T-helper 2 cell treated with Interferon-gamma antibody and Interleukin-4, amounts not matched to agents 5 μg/mL and 100 μg/mL, for 36 hours (primary cell): Measurements from ENCODE around the gene SERPINB6.
A peak's percentile ranks its signal among the peaks of the same experiment; 100 is the strongest.
"Not testable (repeated sequence)": the region's sequence is repeated elsewhere in the genome, so short reads cannot be mapped to it uniquely, and the experiment has no call there.

Source experiments
- DNase-seq: peaks from one replicate; pipeline ENCODE4 v3.0.0; 2021; ENCODE audit warnings: low spot score
- H3K27ac Mint-ChIP-seq: one replicate; pipeline ENCODE4 v1.8.0; 2021; ENCODE audit warnings: mild to moderate bottlenecking, mixed read lengths
- H3K27me3 Mint-ChIP-seq: one replicate; pipeline ENCODE4 v1.8.0; 2021; ENCODE audit warnings: low read depth, mixed read lengths
- H3K36me3 Mint-ChIP-seq: one replicate; pipeline ENCODE4 v1.8.0; 2021; ENCODE audit warnings: low read depth, mixed read lengths
- H3K4me1 Mint-ChIP-seq: one replicate; pipeline ENCODE4 v1.8.0; 2021; ENCODE audit warnings: low read depth, mixed read lengths
- H3K4me3 Mint-ChIP-seq: one replicate; pipeline ENCODE4 v1.8.0; 2022; ENCODE audit warnings: mild to moderate bottlenecking, moderate library complexity, mixed read lengths
- H3K9me3 Mint-ChIP-seq: one replicate; pipeline ENCODE4 v1.8.0; 2021; ENCODE audit warnings: mixed read lengths

The SERPINB6 gene

GRCh38 chr6:2951728-2952127, 19.6 kb downstream of the SERPINB6 start:
- Mint-ChIP-seq H3K36me3 (peaks cover 28% of the 10 kb centered on the region), H3K4me3 (no peak overlapping the region), H3K9me3 (no peaks in the 10 kb centered on the region), H3K4me1 (peaks cover 11% of the 10 kb centered on the region), H3K27ac (peak overlapping the region; percentile 20), H3K27me3 (no peaks in the 10 kb centered on the region)
- DNase-seq = no peak

DNA sequence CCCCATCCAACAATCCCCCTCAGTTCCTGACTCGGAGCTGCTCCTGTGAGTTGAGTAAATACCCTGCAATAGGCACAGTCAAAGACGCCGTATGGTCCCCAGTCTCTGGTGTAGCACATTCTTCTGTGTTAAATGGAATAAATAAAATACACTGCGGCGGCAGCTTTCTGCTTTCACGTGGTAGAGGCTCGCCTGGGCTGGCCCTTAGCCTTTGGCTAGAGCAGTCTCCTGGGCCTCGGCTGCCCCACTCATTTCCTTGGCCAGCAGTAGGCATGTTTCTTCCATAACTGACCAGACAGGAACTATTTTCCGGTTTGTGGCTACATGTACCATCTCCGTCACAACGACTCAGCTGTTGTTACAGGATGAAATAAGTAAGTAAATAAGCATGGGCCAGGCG, 20.7 kb downstream of the SERPINB6 start:
- H3K27me3 Mint-ChIP-seq = no peaks in the 10 kb centered on the region
- H3K27ac Mint-ChIP-seq = no peak overlapping the region
- H3K9me3 Mint-ChIP-seq = no peaks in the 10 kb centered on the region
- no peak for DNase-seq
- peaks cover 11% of the 10 kb centered on the region for H3K4me1 Mint-ChIP-seq
- H3K4me3 Mint-ChIP-seq = no peak overlapping the region
- H3K36me3 Mint-ChIP-seq = peaks cover 30% of the 10 kb centered on the region

DNA sequence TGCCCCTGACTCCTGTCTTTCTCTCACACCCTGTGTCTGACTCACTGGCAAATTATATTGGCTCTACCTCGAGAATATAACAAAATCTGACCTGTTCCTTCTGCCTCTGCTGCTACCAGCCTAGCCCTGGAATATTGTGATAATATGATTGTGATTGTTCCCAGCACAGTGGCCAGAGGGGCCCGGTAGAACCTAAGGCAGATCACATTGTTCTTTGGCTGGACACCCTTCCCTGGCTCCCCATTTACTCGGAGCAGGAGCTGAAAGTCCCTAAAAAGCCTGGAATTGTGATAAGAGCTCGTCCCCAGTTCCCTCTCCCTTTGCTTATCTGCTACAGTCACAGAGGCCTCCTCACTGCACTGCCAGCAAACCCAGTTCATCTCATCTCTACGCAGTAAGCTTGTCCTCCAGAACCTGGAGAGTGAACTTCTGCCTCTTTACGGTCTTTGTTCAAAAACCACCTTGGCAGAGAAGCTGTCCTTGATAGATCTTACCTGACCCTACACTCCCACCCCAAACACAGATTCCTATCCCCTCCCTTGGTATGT, 21.8 kb downstream of the SERPINB6 start:
- H3K36me3 Mint-ChIP-seq = peaks cover 30% of the 10 kb centered on the region
- H3K27me3 Mint-ChIP-seq = no peaks in the 10 kb centered on the region

GRCh38 chr6:2949121-2949520, 22.2 kb downstream of the SERPINB6 start:
- no peak for DNase-seq
- no peaks in the 10 kb centered on the region for H3K27me3 Mint-ChIP-seq
- peaks cover 28% of the 10 kb centered on the region for H3K36me3 Mint-ChIP-seq
- H3K9me3 Mint-ChIP-seq = no peaks in the 10 kb centered on the region
- no peak overlapping the region for H3K4me3 Mint-ChIP-seq
- no peak overlapping the region for H3K27ac Mint-ChIP-seq
- peaks cover 12% of the 10 kb centered on the region for H3K4me1 Mint-ChIP-seq

More for the DNA sequence above, 21.8 kb downstream of the SERPINB6 start:
- Mint-ChIP-seq H3K9me3 (no peaks in the 10 kb centered on the region), H3K4me3 (no peak overlapping the region), H3K27ac (no peak overlapping the region), H3K4me1 (peaks cover 11% of the 10 kb centered on the region)
- no peak for DNase-seq

GRCh38 chr6:2948228-2949025, 22.9 kb downstream of the SERPINB6 start:
- no peak overlapping the region for H3K27ac Mint-ChIP-seq
- peaks cover 15% of the 10 kb centered on the region for H3K4me1 Mint-ChIP-seq
- peaks cover 28% of the 10 kb centered on the region for H3K36me3 Mint-ChIP-seq
- no peaks in the 10 kb centered on the region for H3K9me3 Mint-ChIP-seq
- no peak overlapping the region for H3K4me3 Mint-ChIP-seq
- no peak for DNase-seq
- no peaks in the 10 kb centered on the region for H3K27me3 Mint-ChIP-seq

- no peak overlapping the region for H3K4me3 Mint-ChIP-seq
- peaks cover 31% of the 10 kb centered on the region for H3K36me3 Mint-ChIP-seq
- no peaks in the 10 kb centered on the region for H3K27me3 Mint-ChIP-seq
- H3K27ac Mint-ChIP-seq = no peak overlapping the region
- peaks cover 8% of the 10 kb centered on the region for H3K9me3 Mint-ChIP-seq
- no peak for DNase-seq
- H3K4me1 Mint-ChIP-seq = peaks cover 21% of the 10 kb centered on the region
These were observed 23.9 kb downstream of the SERPINB6 start for GRCh38 chr6:2947445-2947844.

DNA sequence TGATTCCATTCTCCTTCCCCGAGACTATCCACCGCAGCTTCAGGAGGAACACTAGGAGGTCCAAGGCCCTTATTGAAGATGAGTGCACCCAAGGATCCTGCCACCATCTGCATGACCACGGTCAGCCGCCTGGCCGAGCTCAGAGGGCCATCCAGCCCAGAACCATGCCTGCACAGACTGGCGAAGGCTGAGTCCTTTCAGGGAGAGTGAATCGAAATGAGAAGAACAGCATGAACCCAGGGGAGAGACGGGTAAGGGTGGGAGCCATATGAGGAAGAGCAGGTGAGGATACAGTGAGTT, 26.3 kb downstream of the SERPINB6 start:
- H3K27ac Mint-ChIP-seq = no peak overlapping the region
- H3K4me3 Mint-ChIP-seq = no peak overlapping the region
- H3K27me3 Mint-ChIP-seq = no peaks in the 10 kb centered on the region

GRCh38 chr6:2944405-2945152, 26.8 kb downstream of the SERPINB6 start:
- no peaks in the 10 kb centered on the region for H3K27me3 Mint-ChIP-seq
- H3K27ac Mint-ChIP-seq = no peak overlapping the region
- H3K4me1 Mint-ChIP-seq = peaks cover 30% of the 10 kb centered on the region
- H3K36me3 Mint-ChIP-seq = peaks cover 33% of the 10 kb centered on the region
- peaks cover 13% of the 10 kb centered on the region for H3K9me3 Mint-ChIP-seq
- no peak for DNase-seq
- H3K4me3 Mint-ChIP-seq = no peak overlapping the region

More for the DNA sequence above, 26.3 kb downstream of the SERPINB6 start:
- no peak for DNase-seq
- Mint-ChIP-seq H3K36me3 (peaks cover 29% of the 10 kb centered on the region), H3K9me3 (peaks cover 11% of the 10 kb centered on the region), H3K4me1 (peaks cover 27% of the 10 kb centered on the region)

GRCh38 chr6:2943564-2943955, 27.8 kb downstream of the SERPINB6 start:
- no peak for DNase-seq
- H3K9me3 Mint-ChIP-seq = peaks cover 16% of the 10 kb centered on the region
- H3K4me1 Mint-ChIP-seq = peaks cover 32% of the 10 kb centered on the region
- H3K4me3 Mint-ChIP-seq = peak overlapping the region; percentile 53
- peaks cover 30% of the 10 kb centered on the region for H3K36me3 Mint-ChIP-seq
- peak overlapping the region; percentile 79 for H3K27ac Mint-ChIP-seq
- H3K27me3 Mint-ChIP-seq = no peaks in the 10 kb centered on the region

DNA sequence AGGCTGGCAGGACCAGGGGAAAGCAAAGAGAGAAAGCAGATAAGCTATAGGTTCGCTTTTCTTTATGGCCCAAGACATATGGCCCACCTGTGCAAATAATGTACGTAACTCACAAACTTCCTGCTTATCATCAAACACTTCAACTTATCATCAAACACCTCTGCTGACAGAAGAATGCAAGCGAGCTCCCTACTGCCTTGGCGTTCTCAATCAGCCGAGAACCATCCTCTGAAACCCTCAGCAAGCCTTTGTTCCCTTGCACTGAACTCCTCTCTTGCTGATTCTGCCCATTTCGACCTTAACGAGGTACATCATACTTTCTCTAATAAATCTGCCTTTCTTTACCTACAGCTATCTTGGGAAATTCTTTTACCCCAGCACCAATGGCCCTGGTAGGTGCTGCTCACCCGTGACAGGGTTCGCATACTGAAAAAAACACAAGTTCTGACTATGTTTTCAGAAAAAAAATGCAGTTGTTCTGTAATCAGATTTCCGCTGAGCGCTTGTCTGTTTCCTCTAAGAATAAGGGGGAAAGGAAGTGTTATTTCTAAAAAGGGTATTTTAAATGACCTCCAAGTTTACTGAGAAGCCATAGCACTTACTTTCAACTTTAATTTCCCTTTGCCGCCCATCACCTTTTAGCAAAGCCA, 28.3 kb downstream of the SERPINB6 start:
- DNase-seq = no peak
- peak overlapping the region; percentile 53 for H3K4me3 Mint-ChIP-seq
- peak overlapping the region; percentile 79 for H3K27ac Mint-ChIP-seq
- H3K36me3 Mint-ChIP-seq = peaks cover 33% of the 10 kb centered on the region
- H3K4me1 Mint-ChIP-seq = peaks cover 37% of the 10 kb centered on the region
- no peaks in the 10 kb centered on the region for H3K27me3 Mint-ChIP-seq
- H3K9me3 Mint-ChIP-seq = peaks cover 21% of the 10 kb centered on the region

GRCh38 chr6:2942116-2942515, 29.3 kb downstream of the SERPINB6 start:
- DNase-seq, H3K4me3 Mint-ChIP-seq, H3K27me3 Mint-ChIP-seq: not testable (repeated sequence)
- peaks cover 44% of the 10 kb centered on the region for H3K4me1 Mint-ChIP-seq
- H3K9me3 Mint-ChIP-seq = peaks cover 31% of the 10 kb centered on the region
- H3K36me3 Mint-ChIP-seq = peaks cover 29% of the 10 kb centered on the region
- peak overlapping the region; percentile 79 for H3K27ac Mint-ChIP-seq

GRCh38 chr6:2940851-2941250, 30.5 kb downstream of the SERPINB6 start:
- peaks cover 39% of the 10 kb centered on the region for H3K36me3 Mint-ChIP-seq
- peak overlapping the region; percentile 77 for H3K4me3 Mint-ChIP-seq
- no peaks in the 10 kb centered on the region for H3K27me3 Mint-ChIP-seq
- H3K9me3 Mint-ChIP-seq = peaks cover 41% of the 10 kb centered on the region
- DNase-seq = no peak
- H3K4me1 Mint-ChIP-seq = peaks cover 54% of the 10 kb centered on the region
- H3K27ac Mint-ChIP-seq = peak overlapping the region; percentile 93

- Mint-ChIP-seq H3K4me1 (peaks cover 54% of the 10 kb centered on the region), H3K36me3 (peaks cover 40% of the 10 kb centered on the region), H3K4me3 (peak overlapping the region; percentile 77), H3K27ac (peak overlapping the region; percentile 93), H3K9me3 (peaks cover 44% of the 10 kb centered on the region), H3K27me3 (no peaks in the 10 kb centered on the region)
- peak; percentile 91 for DNase-seq
These were observed 31.1 kb downstream of the SERPINB6 start for GRCh38 chr6:2940010-2940850.
